ENCODE data around the gene SRSF5.

DNA sequence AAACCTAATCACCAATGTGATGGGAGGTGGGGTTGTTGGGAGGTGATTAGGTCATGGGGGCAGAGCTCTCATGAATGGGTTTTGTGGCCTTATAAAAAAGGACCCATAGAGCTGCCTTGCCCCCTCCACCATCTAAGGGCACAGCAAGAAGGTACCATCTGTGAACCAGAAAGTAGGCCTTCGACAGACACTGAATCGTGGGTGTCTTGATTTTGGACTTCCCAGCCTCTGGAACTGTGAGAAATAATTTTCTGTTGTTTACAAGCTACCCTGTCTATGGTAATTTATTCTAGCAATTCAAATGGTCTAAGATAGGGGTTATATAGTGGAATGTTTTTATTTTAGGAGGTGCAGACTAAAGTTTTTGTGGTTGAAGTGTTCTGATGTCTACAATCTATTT is 38.0 kb downstream of the SRSF5 start:
- TF ChIP-seq, protein P1, sequence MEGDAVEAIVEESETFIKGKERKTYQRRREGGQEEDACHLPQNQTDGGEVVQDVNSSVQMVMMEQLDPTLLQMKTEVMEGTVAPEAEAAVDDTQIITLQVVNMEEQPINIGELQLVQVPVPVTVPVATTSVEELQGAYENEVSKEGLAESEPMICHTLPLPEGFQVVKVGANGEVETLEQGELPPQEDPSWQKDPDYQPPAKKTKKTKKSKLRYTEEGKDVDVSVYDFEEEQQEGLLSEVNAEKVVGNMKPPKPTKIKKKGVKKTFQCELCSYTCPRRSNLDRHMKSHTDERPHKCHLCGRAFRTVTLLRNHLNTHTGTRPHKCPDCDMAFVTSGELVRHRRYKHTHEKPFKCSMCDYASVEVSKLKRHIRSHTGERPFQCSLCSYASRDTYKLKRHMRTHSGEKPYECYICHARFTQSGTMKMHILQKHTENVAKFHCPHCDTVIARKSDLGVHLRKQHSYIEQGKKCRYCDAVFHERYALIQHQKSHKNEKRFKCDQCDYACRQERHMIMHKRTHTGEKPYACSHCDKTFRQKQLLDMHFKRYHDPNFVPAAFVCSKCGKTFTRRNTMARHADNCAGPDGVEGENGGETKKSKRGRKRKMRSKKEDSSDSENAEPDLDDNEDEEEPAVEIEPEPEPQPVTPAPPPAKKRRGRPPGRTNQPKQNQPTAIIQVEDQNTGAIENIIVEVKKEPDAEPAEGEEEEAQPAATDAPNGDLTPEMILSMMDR (IDR thresholded peaks at IDR 0.05; ENCODE audit: low read depth, low read length) = no peak
- TF ChIP-seq POLR2A (IDR thresholded peaks at IDR 0.05; ENCODE audit: extremely low read depth, insufficient read length) (no peak), MYC (IDR thresholded peaks at IDR 0.05; ENCODE audit: low read depth, low read length) (no peak)
- TF ChIP-seq, protein P2, sequence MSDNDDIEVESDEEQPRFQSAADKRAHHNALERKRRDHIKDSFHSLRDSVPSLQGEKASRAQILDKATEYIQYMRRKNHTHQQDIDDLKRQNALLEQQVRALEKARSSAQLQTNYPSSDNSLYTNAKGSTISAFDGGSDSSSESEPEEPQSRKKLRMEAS (IDR thresholded peaks at IDR 0.05; ENCODE audit: low read depth, low read length) = no peak
